Erythroblast (primary cell): ENCODE data around the gene CHCHD1.

ENCODE experiments used
- GATA1 ChIP-seq: IDR thresholded peaks from 2 replicates; pipeline ENCODE4 v1.6.1; 2011; ENCODE audit warnings: low read depth, mild to moderate bottlenecking, control low read depth, low read length, moderate library complexity
- POLR2A ChIP-seq: IDR thresholded peaks from 2 replicates; pipeline ENCODE4 v1.6.1; 2011; ENCODE audit warnings: mild to moderate bottlenecking, low read length

DNA sequence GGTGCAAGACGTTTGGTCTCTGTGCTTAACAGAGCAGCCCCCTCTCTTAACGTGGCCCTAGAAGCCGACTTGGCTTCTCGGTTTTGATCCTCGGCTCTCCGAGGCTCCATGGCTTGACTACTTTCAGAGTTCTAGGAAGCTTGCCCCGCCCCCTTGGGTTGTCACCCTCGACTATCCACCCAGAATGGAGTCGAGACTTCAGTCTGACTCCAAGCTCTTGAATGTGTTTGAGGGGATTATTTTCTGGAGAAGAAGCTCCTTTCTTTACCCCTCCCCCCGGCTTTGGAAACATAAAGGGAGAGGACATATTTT, 37.2 kb upstream of the CHCHD1 start:
- TF ChIP-seq POLR2A (no peak), GATA1 (no peak)
